PC-3 (cell line): ENCODE measurements around the gene HAO1.

Experiments
- EZH2 ChIP-seq: fragments of 300-600 bp; sonication (generic); IDR thresholded peaks from one replicate; pipeline ENCODE4 v1.6.1; 2017; ENCODE audit warnings: antibody characterized with exemption, mild to moderate bottlenecking, low read length; ENCODE audit not compliant: unreplicated experiment
- EZH2phosphoT487 ChIP-seq: fragments of 300-600 bp; sonication (generic); IDR thresholded peaks from 2 replicates; pipeline ENCODE4 v1.6.1; 2018; ENCODE audit warnings: mild to moderate bottlenecking, antibody characterized with exemption, low read length, borderline replicate concordance
- TF ChIP-seq, protein P1 (sequence below): fragments of 300-600 bp; sonication (generic); conservative IDR thresholded peaks from 2 replicates; pipeline ENCODE4 v1.5.1; 2017; ENCODE audit warnings: antibody characterized with exemption, low read depth, mild to moderate bottlenecking, low read length

GRCh38 chr20:7879883-7880282 lies 60.4 kb downstream of the HAO1 start:
- TF ChIP-seq, protein P1, sequence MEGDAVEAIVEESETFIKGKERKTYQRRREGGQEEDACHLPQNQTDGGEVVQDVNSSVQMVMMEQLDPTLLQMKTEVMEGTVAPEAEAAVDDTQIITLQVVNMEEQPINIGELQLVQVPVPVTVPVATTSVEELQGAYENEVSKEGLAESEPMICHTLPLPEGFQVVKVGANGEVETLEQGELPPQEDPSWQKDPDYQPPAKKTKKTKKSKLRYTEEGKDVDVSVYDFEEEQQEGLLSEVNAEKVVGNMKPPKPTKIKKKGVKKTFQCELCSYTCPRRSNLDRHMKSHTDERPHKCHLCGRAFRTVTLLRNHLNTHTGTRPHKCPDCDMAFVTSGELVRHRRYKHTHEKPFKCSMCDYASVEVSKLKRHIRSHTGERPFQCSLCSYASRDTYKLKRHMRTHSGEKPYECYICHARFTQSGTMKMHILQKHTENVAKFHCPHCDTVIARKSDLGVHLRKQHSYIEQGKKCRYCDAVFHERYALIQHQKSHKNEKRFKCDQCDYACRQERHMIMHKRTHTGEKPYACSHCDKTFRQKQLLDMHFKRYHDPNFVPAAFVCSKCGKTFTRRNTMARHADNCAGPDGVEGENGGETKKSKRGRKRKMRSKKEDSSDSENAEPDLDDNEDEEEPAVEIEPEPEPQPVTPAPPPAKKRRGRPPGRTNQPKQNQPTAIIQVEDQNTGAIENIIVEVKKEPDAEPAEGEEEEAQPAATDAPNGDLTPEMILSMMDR, result no peak
- no peak for TF ChIP-seq EZH2phosphoT487
- TF ChIP-seq EZH2, result no peak
